Measurements from ENCODE around the gene NFATC2. TPM values are rescaled to one million over a fixed set of nuclear protein-coding genes. Genes with fewer than 3 reads are reported as not detected.

Gene NFATC2
- total RNA-seq, 5 donors from 2014 or later (not counting 1 experiment from before 2014, with no cell fraction given): 49.0 to 75.9 (median 67.0) TPM

DNA sequence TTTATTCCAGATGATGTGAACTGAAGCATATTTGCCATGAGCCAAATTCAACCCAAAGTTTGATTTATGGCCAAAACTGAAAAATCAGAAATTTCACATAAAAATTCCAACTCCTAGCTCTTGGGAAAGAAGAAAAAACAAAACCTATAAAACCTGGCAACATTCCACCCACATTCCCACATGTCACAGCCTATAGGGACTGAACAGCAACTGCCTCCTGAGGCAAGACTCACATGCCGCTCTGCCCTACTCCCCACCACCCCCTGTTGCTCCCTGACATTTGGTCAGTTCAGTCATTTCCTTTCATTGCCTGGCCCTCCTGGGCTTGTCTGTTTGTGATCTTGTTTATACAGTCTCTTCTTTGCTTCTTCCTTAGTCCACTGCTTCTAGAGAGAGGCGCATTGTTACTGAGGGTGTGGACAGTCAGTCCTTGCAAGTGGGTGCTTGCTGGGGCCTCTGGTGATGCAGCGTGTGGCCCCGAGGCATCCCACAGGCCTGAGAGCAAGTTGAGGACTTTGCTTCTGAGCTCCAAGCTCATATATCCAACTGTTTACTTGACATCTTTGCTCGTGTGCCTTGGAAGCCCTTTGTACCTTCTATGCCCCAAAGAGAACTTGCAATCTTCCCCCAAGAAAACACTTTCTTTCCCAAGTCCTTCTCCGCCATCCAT, 31.4 kb downstream of the NFATC2 start:
- CTCF ChIA-PET: no interaction called here
- Mint-ChIP-seq H3K36me3 (peaks cover 50% of the 10 kb centered on the region), H3K27me3 (no peaks in the 10 kb centered on the region), H3K4me1 (peaks cover 71 to 91% (median 72%) of the 10 kb centered on the region in 3 donors), H3K4me3 (peak overlapping the region in 1 of 3 donors; percentile 70), H3K9me3 (no peaks in the 10 kb centered on the region), H3K27ac (peak overlapping the region; percentile 88 to 97)
- WGBS (ENCODE audit: insufficient coverage): 97% methylated on average over 3 of the region's 6 CpGs
- Histone ChIP-seq H3K27ac (ENCODE audit: low read length) (peak overlapping the region; percentile 52), H3K36me3 (ENCODE audit: control insufficient read depth in 2 of 2, extremely low read depth in 1 of 2, insufficient read depth in 1 of 2, low read length in 1 of 2) (peaks cover 0 to 68% of the 10 kb centered on the region in 2 donors), H3K9me3 (no peaks in the 10 kb centered on the region), H3K4me3 (ENCODE audit: control insufficient read depth in 1 of 2, extremely low read depth in 1 of 2, low read length in 1 of 2) (no peak overlapping the region), H3K4me1 (ENCODE audit: control insufficient read depth in 1 of 2, extremely low read depth in 1 of 2, insufficient read depth in 2 of 2, low read length in 2 of 2) (peaks cover 46 to 77% of the 10 kb centered on the region in 2 experiments), H3K27me3 (replicated peaks in 1 of 2; ENCODE audit: control insufficient read depth in 2 of 2, extremely low read depth in 1 of 2, insufficient read depth in 2 of 2, low read length in 1 of 2) (no peaks in the 10 kb centered on the region)
- DNase-seq (no peak), ATAC-seq (replicated peaks in 1 of 4) (no peak)
- POLR2A ChIA-PET: no interaction called here

DNA sequence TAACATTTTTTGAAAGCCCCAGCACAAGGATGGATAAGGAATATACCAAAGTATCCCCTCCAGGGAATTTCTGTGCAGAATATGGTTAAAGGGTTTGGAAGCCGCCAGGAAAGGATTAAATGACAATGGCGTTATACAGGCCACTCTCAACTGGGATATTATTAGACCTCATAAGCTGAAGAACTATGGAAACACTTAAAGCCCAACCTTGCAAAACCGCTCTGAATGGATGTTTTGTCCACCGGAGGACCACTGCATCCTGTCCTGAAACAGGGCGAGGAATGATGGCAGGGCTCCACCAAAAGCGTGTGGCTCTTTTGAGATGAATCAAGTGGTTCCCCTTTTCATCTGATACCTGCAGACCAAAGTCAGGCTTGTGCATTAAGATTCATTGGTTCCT, 32.4 kb downstream of the NFATC2 start:
- Mint-ChIP-seq H3K27me3 (no peaks in the 10 kb centered on the region), H3K4me3 (no peak overlapping the region), H3K27ac (peak overlapping the region in 1 of 2 donors; percentile 16), H3K36me3 (peaks cover 51% of the 10 kb centered on the region), H3K4me1 (peaks cover 69 to 88% (median 70%) of the 10 kb centered on the region in 3 donors), H3K9me3 (no peaks in the 10 kb centered on the region)
- H3K36me3 ChIP-seq (ENCODE audit: control insufficient read depth in 2 of 2, extremely low read depth in 1 of 2, insufficient read depth in 1 of 2, low read length in 1 of 2): peaks cover 0 to 71% of the 10 kb centered on the region in 2 donors
- no peak overlapping the region for H3K27ac ChIP-seq (ENCODE audit: low read length)
- H3K4me3 ChIP-seq (ENCODE audit: control insufficient read depth in 1 of 2, extremely low read depth in 1 of 2, low read length in 1 of 2): no peak overlapping the region
- no peak for DNase-seq
- H3K9me3 ChIP-seq: no peaks in the 10 kb centered on the region
- H3K27me3 ChIP-seq (replicated peaks in 1 of 2; ENCODE audit: control insufficient read depth in 2 of 2, extremely low read depth in 1 of 2, insufficient read depth in 2 of 2, low read length in 1 of 2): no peaks in the 10 kb centered on the region
- ChIA-PET POLR2A (no interaction called here), CTCF (no interaction called here)
- ATAC-seq (replicated peaks in 1 of 4): no peak
- H3K4me1 ChIP-seq (ENCODE audit: control insufficient read depth in 1 of 2, extremely low read depth in 1 of 2, insufficient read depth in 2 of 2, low read length in 2 of 2): peaks cover 41 to 82% of the 10 kb centered on the region in 2 experiments
- WGBS (ENCODE audit: insufficient coverage): 93% methylated on average over 4 of the region's 6 CpGs

- H3K27me3 ChIP-seq (replicated peaks in 1 of 2; ENCODE audit: control insufficient read depth in 2 of 2, extremely low read depth in 1 of 2, insufficient read depth in 2 of 2, low read length in 1 of 2): no peaks in the 10 kb centered on the region
- WGBS (ENCODE audit: insufficient coverage): 100% methylated on average over 1 of the region's 1 CpG
- peaks cover 0 to 72% of the 10 kb centered on the region in 2 donors for H3K36me3 ChIP-seq (ENCODE audit: control insufficient read depth in 2 of 2, extremely low read depth in 1 of 2, insufficient read depth in 1 of 2, low read length in 1 of 2)
- Mint-ChIP-seq H3K27me3 (no peaks in the 10 kb centered on the region), H3K4me1 (peaks cover 65 to 85% (median 66%) of the 10 kb centered on the region in 3 donors), H3K9me3 (no peaks in the 10 kb centered on the region), H3K27ac (peak overlapping the region; percentile 57 to 82), H3K4me3 (no peak overlapping the region), H3K36me3 (peaks cover 50% of the 10 kb centered on the region)
- no peak for DNase-seq
- ChIA-PET POLR2A (no interaction called here), CTCF (interaction anchor here (0.6 to 0.7 kb wide), 3 partner anchors 9 to 86 kb away, joined by 3 to 6 read pairs (median 5); no protein-coding TSS in a partner anchor)
- ATAC-seq (replicated peaks in 1 of 4): no peak
- H3K27ac ChIP-seq (ENCODE audit: low read length): no peak overlapping the region
- H3K4me1 ChIP-seq (ENCODE audit: control insufficient read depth in 1 of 2, extremely low read depth in 1 of 2, insufficient read depth in 2 of 2, low read length in 2 of 2): peaks cover 36 to 73% of the 10 kb centered on the region in 2 experiments
- no peaks in the 10 kb centered on the region for H3K9me3 ChIP-seq
- no peak overlapping the region for H3K4me3 ChIP-seq (ENCODE audit: control insufficient read depth in 1 of 2, extremely low read depth in 1 of 2, low read length in 1 of 2)
Observed at GRCh38 chr20:51509208-51509607, 33.3 kb downstream of the NFATC2 start.

DNA sequence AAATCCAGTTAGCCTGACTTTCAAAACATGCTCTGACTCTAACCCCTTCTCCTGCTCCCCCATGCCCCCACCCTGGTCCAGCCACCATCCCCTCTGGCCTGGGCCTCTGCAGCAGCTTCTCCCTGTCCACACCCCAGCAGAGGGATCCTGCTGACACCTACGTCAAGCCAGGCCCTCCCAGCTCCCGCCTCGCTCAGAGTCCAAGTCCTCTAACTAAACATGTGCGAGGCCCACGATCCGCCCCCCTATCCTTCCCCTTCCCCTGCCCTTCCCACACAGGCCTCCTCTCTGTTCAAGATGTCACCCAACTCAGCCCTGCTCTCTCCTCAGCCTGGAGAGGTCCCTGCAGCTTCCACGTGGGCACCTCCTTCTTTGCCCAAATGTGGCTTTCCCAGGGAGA, 33.7 kb downstream of the NFATC2 start:
- Histone ChIP-seq H3K27me3 (replicated peaks in 1 of 2; ENCODE audit: control insufficient read depth in 2 of 2, extremely low read depth in 1 of 2, insufficient read depth in 2 of 2, low read length in 1 of 2) (no peaks in the 10 kb centered on the region), H3K36me3 (ENCODE audit: control insufficient read depth in 2 of 2, extremely low read depth in 1 of 2, insufficient read depth in 1 of 2, low read length in 1 of 2) (peaks cover 0 to 70% of the 10 kb centered on the region in 2 donors), H3K4me3 (ENCODE audit: control insufficient read depth in 1 of 2, extremely low read depth in 1 of 2, low read length in 1 of 2) (no peak overlapping the region), H3K9me3 (no peaks in the 10 kb centered on the region), H3K4me1 (ENCODE audit: control insufficient read depth in 1 of 2, extremely low read depth in 1 of 2, insufficient read depth in 2 of 2, low read length in 2 of 2) (peaks cover 31 to 71% of the 10 kb centered on the region in 2 experiments), H3K27ac (ENCODE audit: low read length) (no peak overlapping the region)
- no peak for DNase-seq
- Mint-ChIP-seq H3K27ac (peak overlapping the region; percentile 39 to 64), H3K4me1 (peaks cover 62 to 81% (median 63%) of the 10 kb centered on the region in 3 donors), H3K27me3 (no peaks in the 10 kb centered on the region), H3K4me3 (no peak overlapping the region), H3K36me3 (peaks cover 45% of the 10 kb centered on the region), H3K9me3 (no peaks in the 10 kb centered on the region)
- CTCF ChIA-PET: no interaction called here
- POLR2A ChIA-PET: no interaction called here
- WGBS (ENCODE audit: insufficient coverage): 94% methylated on average over 7 of the region's 7 CpGs
- no peak for ATAC-seq (replicated peaks in 1 of 4)

GRCh38 chr20:51508158-51508557, 34.4 kb downstream of the NFATC2 start:
- peaks cover 59 to 81% (median 62%) of the 10 kb centered on the region in 3 donors for H3K4me1 Mint-ChIP-seq
- DNase-seq: no peak
- POLR2A ChIA-PET: no interaction called here
- H3K27me3 Mint-ChIP-seq: no peaks in the 10 kb centered on the region
- Histone ChIP-seq H3K27ac (ENCODE audit: low read length) (no peak overlapping the region), H3K27me3 (replicated peaks in 1 of 2; ENCODE audit: control insufficient read depth in 2 of 2, extremely low read depth in 1 of 2, insufficient read depth in 2 of 2, low read length in 1 of 2) (no peaks in the 10 kb centered on the region), H3K36me3 (ENCODE audit: control insufficient read depth in 2 of 2, extremely low read depth in 1 of 2, insufficient read depth in 1 of 2, low read length in 1 of 2) (peaks cover 0 to 70% of the 10 kb centered on the region in 2 donors), H3K4me1 (ENCODE audit: control insufficient read depth in 1 of 2, extremely low read depth in 1 of 2, insufficient read depth in 2 of 2, low read length in 2 of 2) (peaks cover 25 to 69% of the 10 kb centered on the region in 2 experiments), H3K9me3 (no peaks in the 10 kb centered on the region), H3K4me3 (ENCODE audit: control insufficient read depth in 1 of 2, extremely low read depth in 1 of 2, low read length in 1 of 2) (no peak overlapping the region)
- WGBS (ENCODE audit: insufficient coverage): 97% methylated on average over 7 of the region's 17 CpGs
- H3K36me3 Mint-ChIP-seq: peaks cover 44% of the 10 kb centered on the region
- CTCF ChIA-PET: no interaction called here
- H3K27ac Mint-ChIP-seq: no peak overlapping the region
- no peaks in the 10 kb centered on the region for H3K9me3 Mint-ChIP-seq
- ATAC-seq (replicated peaks in 1 of 4): no peak
- H3K4me3 Mint-ChIP-seq: no peak overlapping the region

- 90% methylated on average over 18 of the region's 19 CpGs for WGBS (ENCODE audit: insufficient coverage)
- Histone ChIP-seq H3K27ac (ENCODE audit: low read length) (no peak overlapping the region), H3K9me3 (no peaks in the 10 kb centered on the region), H3K27me3 (replicated peaks in 1 of 2; ENCODE audit: control insufficient read depth in 2 of 2, extremely low read depth in 1 of 2, insufficient read depth in 2 of 2, low read length in 1 of 2) (no peaks in the 10 kb centered on the region), H3K36me3 (ENCODE audit: control insufficient read depth in 2 of 2, extremely low read depth in 1 of 2, insufficient read depth in 1 of 2, low read length in 1 of 2) (peaks cover 0 to 73% of the 10 kb centered on the region in 2 donors), H3K4me1 (ENCODE audit: control insufficient read depth in 1 of 2, extremely low read depth in 1 of 2, insufficient read depth in 2 of 2, low read length in 2 of 2) (peaks cover 19 to 64% of the 10 kb centered on the region in 2 experiments), H3K4me3 (ENCODE audit: control insufficient read depth in 1 of 2, extremely low read depth in 1 of 2, low read length in 1 of 2) (no peak overlapping the region)
- Mint-ChIP-seq H3K9me3 (no peaks in the 10 kb centered on the region), H3K27ac (peak overlapping the region; percentile 39 to 74), H3K4me1 (peaks cover 59 to 81% (median 62%) of the 10 kb centered on the region in 3 donors), H3K27me3 (no peaks in the 10 kb centered on the region), H3K36me3 (peaks cover 48% of the 10 kb centered on the region), H3K4me3 (no peak overlapping the region)
- no peak for DNase-seq
- CTCF ChIA-PET: no interaction called here
- no peak for ATAC-seq (replicated peaks in 1 of 4)
- POLR2A ChIA-PET: no interaction called here
Observed at GRCh38 chr20:51507216-51508036, 35.1 kb downstream of the NFATC2 start.
